PC-9 (cell line): ENCODE results near the gene TRPV3.

Experiments used
- CTCF ChIP-seq: fragments of 200-600 bp; sonication (generic); conservative IDR thresholded peaks from 2 replicates; pipeline ENCODE4 v1.6.1; 2017; ENCODE audit warnings: mixed run types, antibody characterized with exemption, mild to moderate bottlenecking, moderate library complexity
- EZH2 ChIP-seq: fragments of 200-600 bp; sonication (generic); IDR thresholded peaks from 2 replicates; pipeline ENCODE4 v1.8.0; 2017; ENCODE audit warnings: antibody characterized with exemption, low read depth

GRCh38 chr17:3589784-3590183 lies 32.2 kb upstream of the TRPV3 start:
- TF ChIP-seq CTCF: no peak
- TF ChIP-seq EZH2: no peak
